ENCODE measurements around the gene ST8SIA5. TPM values are rescaled to one million over a fixed set of nuclear protein-coding genes. Genes with fewer than 3 reads are reported as not detected.

ST8SIA5 gene
- total and polyA plus RNA-seq, 8 donors = 0.09 to 0.43 (median 0.27) TPM

DNA sequence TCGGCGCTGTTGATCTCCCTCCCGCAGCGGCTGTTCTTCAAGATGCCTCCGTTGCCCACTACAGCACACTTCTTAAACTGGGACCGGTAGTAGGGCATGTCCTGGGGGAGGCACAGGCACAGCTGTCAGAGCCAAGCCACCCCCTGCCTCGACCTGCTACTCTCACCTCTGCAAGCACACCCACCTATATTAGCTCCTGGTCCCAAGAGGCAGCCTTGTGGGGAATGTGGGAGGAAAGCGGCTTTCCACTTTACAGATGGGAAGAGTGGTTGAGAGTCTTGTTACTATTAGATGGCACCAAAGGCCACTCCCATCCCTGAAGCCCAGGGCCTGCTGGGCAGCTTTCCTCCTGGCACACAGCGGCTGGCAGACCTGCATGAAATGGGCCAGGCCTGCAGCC lies 70.7 kb downstream of the ST8SIA5 start:
- DNase-seq = no peak
- no peaks in the 10 kb centered on the region for H3K27me3 ChIP-seq
- H3K9me3 ChIP-seq = no peaks in the 10 kb centered on the region
- TF ChIP-seq, protein P1, sequence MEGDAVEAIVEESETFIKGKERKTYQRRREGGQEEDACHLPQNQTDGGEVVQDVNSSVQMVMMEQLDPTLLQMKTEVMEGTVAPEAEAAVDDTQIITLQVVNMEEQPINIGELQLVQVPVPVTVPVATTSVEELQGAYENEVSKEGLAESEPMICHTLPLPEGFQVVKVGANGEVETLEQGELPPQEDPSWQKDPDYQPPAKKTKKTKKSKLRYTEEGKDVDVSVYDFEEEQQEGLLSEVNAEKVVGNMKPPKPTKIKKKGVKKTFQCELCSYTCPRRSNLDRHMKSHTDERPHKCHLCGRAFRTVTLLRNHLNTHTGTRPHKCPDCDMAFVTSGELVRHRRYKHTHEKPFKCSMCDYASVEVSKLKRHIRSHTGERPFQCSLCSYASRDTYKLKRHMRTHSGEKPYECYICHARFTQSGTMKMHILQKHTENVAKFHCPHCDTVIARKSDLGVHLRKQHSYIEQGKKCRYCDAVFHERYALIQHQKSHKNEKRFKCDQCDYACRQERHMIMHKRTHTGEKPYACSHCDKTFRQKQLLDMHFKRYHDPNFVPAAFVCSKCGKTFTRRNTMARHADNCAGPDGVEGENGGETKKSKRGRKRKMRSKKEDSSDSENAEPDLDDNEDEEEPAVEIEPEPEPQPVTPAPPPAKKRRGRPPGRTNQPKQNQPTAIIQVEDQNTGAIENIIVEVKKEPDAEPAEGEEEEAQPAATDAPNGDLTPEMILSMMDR (IDR thresholded peaks at IDR 0.05) = no peak
- H3K27ac ChIP-seq = no peak overlapping the region
- no peak for ATAC-seq
- no peaks in the 10 kb centered on the region for H3K4me1 ChIP-seq
- no peak overlapping the region for H3K4me3 ChIP-seq
- no peaks in the 10 kb centered on the region for H3K36me3 ChIP-seq
- intact Hi-C loops (cut with DNase I) = no loop called here

DNA sequence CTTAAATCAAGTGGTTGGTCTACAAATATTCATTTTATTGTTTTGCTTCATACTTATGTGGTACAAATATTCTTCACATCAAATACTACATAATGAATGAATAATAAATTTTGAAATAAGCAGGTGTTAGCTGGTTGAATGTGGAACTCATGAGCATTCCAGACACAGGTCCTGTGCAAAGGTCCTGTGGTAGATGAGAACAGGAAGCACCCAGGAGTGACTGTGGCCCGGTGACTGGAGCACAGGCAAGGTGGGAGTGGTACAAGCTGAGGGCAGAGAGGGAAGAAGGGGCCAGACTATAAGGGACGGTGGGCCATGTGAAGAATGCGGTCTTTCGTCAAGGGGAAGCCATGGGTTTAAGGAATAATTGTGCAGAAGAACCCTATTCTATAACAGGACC lies 73.6 kb downstream of the ST8SIA5 start:
- H3K9me3 ChIP-seq = no peaks in the 10 kb centered on the region
- no peak overlapping the region for H3K27ac ChIP-seq
- H3K27me3 ChIP-seq = no peaks in the 10 kb centered on the region
- no peak overlapping the region for H3K4me3 ChIP-seq
- no peaks in the 10 kb centered on the region for H3K36me3 ChIP-seq
- intact Hi-C loops (cut with DNase I) = no loop called here
- no peaks in the 10 kb centered on the region for H3K4me1 ChIP-seq
- DNase-seq = no peak
- TF ChIP-seq, protein P1 (IDR thresholded peaks at IDR 0.05) = no peak
- ATAC-seq = no peak

DNA sequence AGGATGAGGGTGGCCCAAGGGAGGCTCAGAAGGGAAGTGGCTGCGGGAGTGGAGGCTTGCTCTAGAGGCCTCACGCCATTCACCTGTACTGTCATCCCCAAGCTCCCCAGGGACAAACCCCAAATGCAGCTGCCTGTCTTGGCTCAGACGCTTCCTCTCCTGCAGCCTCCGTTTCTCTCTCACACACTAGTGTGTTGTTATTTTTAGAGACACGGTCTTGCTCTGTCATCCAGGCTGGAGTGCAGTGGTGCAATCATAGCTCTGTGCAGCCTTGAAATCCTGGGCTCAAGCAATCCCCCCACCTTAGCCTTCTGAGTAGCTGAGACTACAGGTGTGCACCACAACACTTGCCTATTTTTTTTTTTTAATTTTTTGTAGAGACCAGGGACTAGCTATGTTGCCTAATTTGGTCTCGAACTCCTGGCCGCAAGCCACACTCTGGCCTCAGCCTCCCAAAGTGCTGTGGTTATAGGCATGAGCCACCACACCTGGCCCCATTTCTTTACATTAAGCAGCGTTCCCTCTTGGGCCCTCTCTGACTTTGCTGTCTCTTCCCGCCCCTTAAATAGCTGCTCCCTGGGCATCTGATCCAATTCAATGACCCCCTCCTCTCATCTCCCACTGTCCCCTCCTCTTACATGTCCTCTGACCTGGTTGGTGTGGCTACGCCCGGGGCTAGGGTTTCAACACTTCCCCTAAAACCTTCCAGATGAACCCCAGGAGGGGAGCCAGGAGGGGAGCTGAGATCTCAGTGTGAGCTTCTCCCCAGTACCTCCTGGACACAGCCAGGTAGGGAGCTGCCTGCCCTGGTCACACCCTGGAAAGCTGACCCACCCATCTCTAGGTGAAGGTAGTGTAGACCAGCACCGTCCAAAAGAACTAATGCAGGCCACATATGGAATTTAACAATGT lies 75.8 kb downstream of the ST8SIA5 start:
- no peak for DNase-seq
- no peaks in the 10 kb centered on the region for H3K36me3 ChIP-seq
- no peak overlapping the region for H3K4me3 ChIP-seq
- intact Hi-C loops (cut with DNase I) = no loop called here
- H3K4me1 ChIP-seq = no peaks in the 10 kb centered on the region
- H3K27ac ChIP-seq = no peak overlapping the region
- TF ChIP-seq, protein P1 (IDR thresholded peaks at IDR 0.05) = no peak
- H3K9me3 ChIP-seq = no peaks in the 10 kb centered on the region
- H3K27me3 ChIP-seq = no peaks in the 10 kb centered on the region
- no peak for ATAC-seq

DNA sequence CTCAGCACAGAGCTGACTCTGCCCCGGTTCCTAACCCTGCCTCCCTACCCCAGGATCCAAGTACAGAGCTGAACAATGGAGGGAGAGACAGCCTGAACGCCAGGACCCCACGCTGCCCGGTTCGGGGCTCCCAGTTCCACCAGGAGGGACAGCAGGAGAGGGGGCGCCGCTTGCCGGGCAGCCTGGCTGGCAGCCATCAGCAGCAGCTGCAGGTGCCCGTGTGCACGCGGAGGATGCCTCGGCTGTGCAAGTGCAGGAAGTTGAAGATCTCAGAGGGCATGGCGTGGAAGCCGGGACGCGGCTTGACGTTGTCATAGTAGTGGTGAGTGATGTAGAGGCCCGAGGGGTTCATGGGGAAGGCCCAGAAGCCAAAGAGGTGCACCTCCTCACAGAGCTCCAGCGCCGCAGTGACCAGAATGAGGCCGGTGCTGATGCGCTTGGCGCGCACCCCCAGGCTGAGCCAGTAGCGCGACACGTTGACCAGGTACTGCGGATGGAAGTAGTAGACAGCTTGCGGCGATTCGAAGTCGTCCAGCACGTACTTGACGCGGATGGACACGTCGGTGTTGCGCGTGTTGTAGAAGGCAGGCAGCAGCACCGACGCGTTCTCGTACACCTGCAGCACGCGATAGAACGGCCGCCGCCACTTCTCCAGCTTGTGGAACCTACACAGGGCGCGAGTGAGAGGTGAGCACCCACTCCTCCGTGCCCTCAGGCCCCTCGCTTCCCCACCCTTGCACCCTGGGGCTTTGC lies 76.8 kb downstream of the ST8SIA5 start:
- no peak overlapping the region for H3K4me3 ChIP-seq
- intact Hi-C loops (cut with DNase I) = no loop called here
- DNase-seq (peak in 1 of 4 donors; percentile 71), ATAC-seq (no peak)
- H3K27me3 ChIP-seq = no peaks in the 10 kb centered on the region
- no peak overlapping the region for H3K27ac ChIP-seq
- H3K36me3 ChIP-seq = no peaks in the 10 kb centered on the region
- H3K4me1 ChIP-seq = no peaks in the 10 kb centered on the region
- TF ChIP-seq, protein P1 (IDR thresholded peaks at IDR 0.05) = no peak
- no peaks in the 10 kb centered on the region for H3K9me3 ChIP-seq

DNA sequence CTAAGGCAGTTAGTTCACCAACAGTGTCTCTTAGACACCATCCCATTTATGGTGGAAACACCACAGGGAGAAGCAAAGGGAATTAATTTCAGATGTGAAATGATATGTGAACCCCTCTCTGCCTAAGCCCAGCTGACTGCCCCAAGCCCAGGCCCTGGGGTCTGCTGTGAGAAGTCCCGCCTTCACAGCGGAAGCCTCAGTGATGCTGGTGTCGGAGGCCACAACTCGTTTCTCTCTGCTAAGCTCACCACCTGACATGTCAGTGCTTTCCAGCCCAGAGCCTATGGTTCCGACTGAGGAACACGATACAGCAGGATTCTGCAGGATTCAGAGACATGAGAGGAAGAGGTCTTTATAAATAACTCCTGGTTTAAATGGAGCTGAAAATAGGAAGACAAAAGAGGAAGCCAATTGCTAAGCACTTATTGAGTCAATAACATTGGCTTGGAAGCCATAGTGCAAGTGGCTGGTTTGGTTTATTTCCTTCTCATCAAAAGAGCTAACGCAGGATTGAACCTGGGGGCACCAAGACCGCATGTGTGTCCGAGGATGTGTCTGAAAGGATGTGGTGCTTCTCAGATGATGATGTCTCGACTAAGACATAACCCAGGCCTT lies 78.0 kb downstream of the ST8SIA5 start:
- Histone ChIP-seq H3K4me3 (no peak overlapping the region), H3K9me3 (no peaks in the 10 kb centered on the region), H3K36me3 (no peaks in the 10 kb centered on the region), H3K27ac (no peak overlapping the region), H3K4me1 (no peaks in the 10 kb centered on the region), H3K27me3 (no peaks in the 10 kb centered on the region)
- TF ChIP-seq, protein P1 (IDR thresholded peaks at IDR 0.05) = no peak
- intact Hi-C loops (cut with DNase I) = no loop called here
- no peak for ATAC-seq
- no peak for DNase-seq
